HG03045 (cell line): Measurements from ENCODE around the gene ITPK1.
A peak's percentile ranks its signal among the peaks of the same experiment; 100 is the strongest.
"Not testable (repeated sequence)": the region's sequence is repeated elsewhere in the genome, so short reads cannot be mapped to it uniquely, and the experiment has no call there.

Experiments used
- ATAC-seq: cut with Tn5 transposase; IDR thresholded peaks from one replicate; pipeline ENCODE4 v1.9.1; 2021; ENCODE audit warnings: mild to moderate bottlenecking, moderate library complexity; ENCODE audit not compliant: unreplicated experiment

ITPK1 gene

GRCh38 chr14:93131257-93131820 lies 15.6 kb upstream of the ITPK1 start:
- ATAC-seq, result not testable (repeated sequence)

DNA sequence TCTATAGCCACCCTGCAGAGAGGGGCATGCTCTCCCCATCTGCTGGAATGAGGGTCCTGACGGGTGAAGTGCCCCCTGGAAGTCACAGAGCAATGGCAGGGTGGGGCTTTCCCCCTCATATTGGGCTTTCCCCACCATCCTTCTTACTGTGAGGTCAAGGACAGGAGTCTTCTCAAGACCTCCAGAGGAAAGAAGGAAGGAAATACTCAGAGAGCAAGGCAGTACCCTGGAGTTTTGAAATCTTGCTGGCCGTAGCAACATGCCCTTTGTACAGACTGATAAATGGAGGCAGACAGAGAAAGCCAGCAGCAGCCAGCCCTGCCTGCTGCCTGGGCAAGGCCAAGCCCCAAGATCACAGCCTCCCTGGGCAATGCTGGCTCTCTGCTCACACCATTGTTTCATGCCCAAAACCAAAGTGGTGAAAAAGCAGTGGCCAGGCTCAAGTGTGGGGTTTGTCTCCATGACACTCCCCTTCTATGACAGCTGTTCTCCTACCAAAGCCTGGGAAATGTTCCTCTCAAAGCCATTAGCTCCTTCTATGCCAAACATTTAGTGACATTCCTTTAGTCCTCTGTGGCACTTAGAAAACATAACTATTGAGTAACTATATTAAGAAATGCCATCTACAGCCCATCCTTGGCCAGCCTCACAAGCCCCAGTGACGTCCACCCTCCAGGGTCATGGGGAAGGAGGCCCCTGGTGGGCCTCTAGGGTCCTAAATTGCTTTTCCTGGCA lies 13.2 kb upstream of the ITPK1 start:
- no peak for ATAC-seq

GRCh38 chr14:93126111-93126510 lies 10.4 kb upstream of the ITPK1 start:
- ATAC-seq, result no peak

GRCh38 chr14:93122826-93123225 lies 7.1 kb upstream of the ITPK1 start:
- no peak for ATAC-seq

DNA sequence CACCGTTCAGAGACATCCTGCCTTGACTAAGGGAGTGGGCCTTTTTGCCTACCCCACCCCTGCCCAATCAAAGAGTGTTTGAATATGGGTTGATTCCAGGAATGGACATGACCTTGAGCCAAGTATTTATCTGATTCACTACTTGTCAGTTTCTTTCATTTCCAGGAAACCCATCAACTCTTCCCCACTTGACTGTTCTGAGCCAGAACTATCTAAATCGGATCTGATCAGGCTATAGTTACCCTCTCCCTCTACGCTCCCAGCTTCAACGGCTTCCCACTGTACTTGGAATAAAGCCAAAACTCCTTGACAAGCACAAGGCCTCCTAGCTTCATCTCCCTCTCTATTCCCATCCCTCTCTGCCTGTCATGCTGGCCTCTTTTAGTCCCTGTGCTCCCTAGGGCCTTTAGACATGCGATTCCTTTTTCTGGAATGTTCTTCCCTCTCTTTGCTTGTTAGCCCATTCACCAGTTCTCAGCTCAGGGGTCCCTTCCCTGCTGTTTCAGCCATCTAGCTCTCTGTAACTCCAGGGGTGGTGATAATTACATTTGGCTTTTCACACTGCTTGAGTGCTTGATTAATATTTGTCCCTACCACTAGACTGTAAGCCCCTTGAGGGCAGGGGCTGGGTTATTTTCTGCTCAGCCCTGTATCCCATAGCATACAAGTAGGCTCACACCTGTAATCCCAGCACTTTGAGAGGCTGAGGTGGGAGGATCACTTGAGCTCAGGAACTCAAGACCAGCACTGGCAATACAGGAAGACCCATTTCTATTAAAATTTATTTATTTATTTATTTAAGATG lies 5.5 kb upstream of the ITPK1 start:
- no peak for ATAC-seq

DNA sequence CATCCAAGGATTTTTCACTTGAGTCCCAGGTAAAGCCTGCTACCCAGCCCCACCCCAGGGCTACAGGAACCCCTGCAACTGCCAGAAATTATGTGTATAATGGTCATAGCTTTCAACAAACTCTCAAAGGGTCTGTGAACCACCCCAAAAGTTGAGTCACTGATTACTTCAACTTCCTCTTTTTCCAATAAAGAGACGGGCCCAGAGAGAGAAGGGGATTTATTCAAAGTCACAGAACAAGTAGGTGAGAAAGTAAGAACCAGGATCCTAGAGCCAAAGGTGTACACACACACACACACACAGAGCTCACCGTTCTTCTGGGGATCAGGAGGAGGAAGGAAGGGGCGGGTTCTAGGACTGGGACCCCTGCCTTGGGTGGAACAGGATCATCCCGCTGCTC lies 4.8 kb upstream of the ITPK1 start:
- no peak for ATAC-seq

DNA sequence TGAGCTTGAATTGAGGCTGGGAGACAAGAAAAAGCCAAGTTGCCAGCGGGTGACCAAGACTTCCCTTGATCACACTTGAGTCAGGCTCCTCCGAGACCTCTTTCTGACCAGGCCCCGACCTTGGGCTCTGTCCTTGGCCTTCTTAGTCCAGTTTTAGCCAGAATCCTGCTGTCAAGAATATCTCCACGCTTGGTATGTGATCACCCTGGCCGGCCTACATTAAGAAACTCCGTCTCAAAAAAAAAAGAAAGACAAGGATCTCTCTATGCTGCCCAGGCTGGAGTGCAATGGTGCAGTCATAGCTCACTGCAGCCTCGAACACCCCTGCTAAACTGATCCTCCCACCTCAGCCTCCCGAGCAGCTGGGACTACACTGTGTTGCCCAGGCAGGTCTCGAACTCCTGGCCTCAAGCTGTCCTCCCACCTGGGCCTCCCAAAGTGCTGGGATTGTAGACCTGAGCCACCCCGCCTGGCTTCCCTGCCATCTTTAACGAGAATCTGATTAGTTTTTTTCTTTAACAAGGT lies 1.0 kb upstream of the ITPK1 start:
- ATAC-seq, result no peak

- peak; percentile 75 for ATAC-seq
Observed at GRCh38 chr14:93115069-93115820, 480 bp downstream of the ITPK1 start.

- no peak for ATAC-seq
Observed at GRCh38 chr14:93114713-93115068, 1.0 kb downstream of the ITPK1 start.

DNA sequence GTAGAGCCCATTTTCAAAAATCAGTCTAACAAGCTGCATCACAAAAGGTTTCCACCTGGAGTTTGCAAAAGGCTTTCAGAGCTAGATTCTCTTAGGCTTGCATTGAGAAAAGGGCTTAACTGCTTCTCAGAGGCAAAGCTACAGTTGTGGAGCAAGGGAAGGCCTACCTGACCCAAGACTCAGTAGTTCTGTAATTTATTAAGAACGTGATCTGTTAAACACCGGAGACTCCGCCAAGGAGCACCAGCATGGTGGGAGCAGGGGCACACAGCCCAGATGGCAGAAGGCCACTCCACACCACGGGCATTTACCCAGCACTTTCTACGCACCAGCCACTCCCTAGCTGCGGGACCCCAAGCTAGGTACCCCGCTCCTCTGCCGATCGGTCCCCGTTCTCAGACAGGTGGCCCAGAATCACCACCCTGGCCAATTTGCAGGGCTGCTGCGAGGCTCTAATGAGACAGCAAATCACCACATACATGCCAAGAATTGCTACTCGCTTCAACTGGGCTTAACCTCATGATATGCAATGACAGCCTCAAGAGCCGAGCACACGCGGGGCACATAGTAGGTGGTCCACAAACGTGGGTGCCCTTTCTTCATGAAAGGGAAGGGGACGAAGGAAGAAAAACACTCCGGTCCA lies 1.5 kb downstream of the ITPK1 start:
- no peak for ATAC-seq

- no peak for ATAC-seq
Observed at GRCh38 chr14:93113678-93114067, 2.1 kb downstream of the ITPK1 start.

DNA sequence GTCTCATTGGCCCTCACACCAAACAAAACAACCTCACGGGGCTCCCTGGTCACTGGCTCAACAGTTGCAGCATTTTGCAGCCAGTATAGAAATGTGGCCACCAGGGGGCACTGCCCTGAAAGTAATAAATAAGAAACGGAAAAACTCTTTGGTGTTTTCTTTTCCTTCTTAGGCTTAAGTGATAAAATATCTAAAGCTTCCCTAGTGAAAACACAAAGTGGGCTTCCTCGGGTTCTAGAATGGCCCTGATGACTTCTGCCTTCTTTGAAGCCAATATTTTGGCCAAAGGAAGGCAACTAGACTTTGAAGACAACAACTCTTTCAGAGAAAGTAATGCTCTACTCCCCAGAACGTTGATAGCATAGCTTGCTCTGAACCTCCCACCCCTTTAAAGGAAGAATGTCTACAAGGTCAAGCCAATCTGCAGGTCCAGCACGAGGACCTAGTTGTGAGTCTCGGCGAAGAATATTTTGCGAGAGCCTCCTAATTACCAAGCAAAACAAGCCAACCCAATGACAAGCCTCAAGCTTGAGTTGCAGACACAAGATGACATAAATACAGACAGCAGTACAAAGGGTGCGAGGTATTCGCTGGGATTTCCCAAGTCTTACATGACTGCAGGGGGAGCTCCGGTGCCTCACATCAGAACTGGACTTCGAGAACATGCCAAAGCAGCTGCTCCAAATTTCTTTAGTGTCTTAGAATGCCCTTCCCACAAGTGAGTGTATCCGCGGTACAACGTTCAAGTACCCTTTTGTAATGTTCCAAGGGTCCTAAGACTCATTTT lies 2.6 kb downstream of the ITPK1 start:
- no peak for ATAC-seq

GRCh38 chr14:93111541-93111940 lies 4.2 kb downstream of the ITPK1 start:
- ATAC-seq, result not testable (repeated sequence)

DNA sequence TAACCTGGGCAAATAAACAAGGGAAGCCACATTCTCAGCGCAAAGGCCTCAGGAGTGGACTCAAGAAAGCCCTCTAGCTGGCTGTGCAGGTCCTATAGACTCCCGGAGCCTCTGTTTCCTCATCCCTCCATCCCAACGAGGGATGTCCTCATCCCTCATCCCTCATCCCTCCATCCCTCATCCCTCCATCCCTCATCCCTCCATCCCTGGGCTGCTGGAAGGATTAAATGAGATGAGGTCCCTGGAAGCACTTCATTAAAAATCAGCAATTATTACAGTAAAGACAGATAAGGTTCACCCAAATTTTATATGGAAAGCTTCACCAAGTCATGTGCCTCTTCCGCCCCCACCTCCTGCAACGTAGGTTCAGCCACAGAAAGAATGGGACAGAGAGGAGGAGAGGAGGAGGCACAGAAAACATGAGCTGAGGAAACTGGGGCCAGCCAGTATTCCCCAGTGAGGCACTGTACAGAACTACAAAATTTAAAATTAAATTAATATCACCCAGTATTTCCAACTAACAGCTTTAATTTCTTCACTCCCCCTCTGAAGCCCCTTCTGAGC lies 4.8 kb downstream of the ITPK1 start:
- no peak for ATAC-seq

DNA sequence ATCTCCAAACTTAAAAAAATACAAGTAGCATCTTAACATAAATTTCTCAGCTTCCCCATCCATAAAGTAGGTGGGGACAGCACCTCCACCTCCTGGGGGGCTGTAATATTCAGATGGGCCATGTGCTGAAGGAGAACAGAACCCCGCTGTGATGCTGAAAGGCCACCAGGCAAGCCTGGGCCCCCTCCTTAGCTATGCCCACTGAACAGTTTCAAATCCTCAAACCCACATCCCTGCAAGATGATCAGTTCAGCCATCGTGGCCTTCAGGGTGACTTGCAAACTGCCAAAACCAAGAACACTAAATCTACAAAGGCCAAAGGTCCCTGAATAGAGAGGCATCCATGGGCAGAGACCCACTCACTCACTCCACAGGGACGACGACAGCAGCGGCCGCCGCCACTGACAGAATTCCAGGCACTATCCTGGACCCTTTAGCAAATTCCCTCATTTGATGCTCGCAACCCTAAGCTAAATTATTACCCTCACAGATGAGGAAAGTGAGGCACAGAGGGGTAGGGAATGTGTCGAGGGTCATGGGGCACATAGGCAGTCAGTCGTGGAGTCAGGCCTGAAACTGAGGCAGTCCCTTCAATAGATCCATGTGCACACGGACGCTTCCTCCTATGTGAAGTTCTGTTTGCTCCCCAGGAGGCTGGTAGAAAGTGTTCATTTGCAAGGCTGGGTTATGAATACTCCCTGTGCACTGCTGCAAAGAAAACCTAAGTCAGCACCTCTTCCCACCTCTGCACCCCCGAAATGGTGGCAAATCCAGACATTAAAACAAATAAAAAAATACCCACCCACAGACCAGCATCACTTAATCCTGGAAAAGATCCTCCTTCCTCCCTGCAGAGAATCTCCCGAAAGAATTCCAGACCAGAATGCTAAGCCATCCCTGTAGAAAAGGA lies 5.9 kb downstream of the ITPK1 start:
- ATAC-seq, result no peak

GRCh38 chr14:93108105-93108504 lies 7.6 kb downstream of the ITPK1 start:
- no peak for ATAC-seq

DNA sequence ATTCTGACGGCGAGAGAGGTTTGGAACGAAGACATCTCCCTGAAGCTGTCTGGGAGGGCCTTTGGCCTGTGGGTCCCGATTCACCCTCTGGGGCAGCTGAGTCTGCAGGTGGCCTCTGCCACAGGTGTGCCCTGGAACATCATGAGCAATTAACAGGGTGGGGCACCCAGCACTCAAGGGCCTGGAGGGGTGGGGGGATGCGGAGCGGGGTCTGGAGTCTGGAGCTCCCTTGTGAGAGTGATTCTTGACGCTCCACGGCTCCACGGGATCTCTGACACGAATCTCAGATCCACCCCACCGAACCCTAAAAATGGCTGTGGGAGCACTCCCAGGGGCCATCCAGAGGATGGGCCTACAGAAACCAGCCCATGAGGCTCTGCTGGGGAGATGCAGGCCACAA lies 8.3 kb downstream of the ITPK1 start:
- ATAC-seq, result no peak

GRCh38 chr14:93106541-93107156 lies 9.1 kb downstream of the ITPK1 start:
- ATAC-seq, result no peak
